ENCODE data around the gene ACP4.

The ACP4 gene

GRCh38 chr19:50826492-50827240 lies 36.5 kb downstream of the ACP4 start:
- TF ChIP-seq CTCF (IDR thresholded peaks at IDR 0.05; ENCODE audit: extremely low read depth, missing control alignments), result no peak
- no peak for DNase-seq (ENCODE audit: low spot score)

GRCh38 chr19:50827476-50827875 lies 37.3 kb downstream of the ACP4 start:
- no peak for DNase-seq (ENCODE audit: low spot score)
- TF ChIP-seq CTCF (IDR thresholded peaks at IDR 0.05; ENCODE audit: extremely low read depth, missing control alignments), result no peak

GRCh38 chr19:50829801-50830200 lies 39.6 kb downstream of the ACP4 start:
- TF ChIP-seq CTCF (IDR thresholded peaks at IDR 0.05; ENCODE audit: extremely low read depth, missing control alignments), result no peak

GRCh38 chr19:50830266-50831025 lies 40.2 kb downstream of the ACP4 start:
- DNase-seq (ENCODE audit: low spot score), result no peak
- no peak for TF ChIP-seq CTCF (IDR thresholded peaks at IDR 0.05; ENCODE audit: extremely low read depth, missing control alignments)

More at GRCh38 chr19:50829801-50830200, 39.6 kb downstream of the ACP4 start:
- no peak for DNase-seq (ENCODE audit: low spot score)

GRCh38 chr19:50831026-50831396 lies 40.8 kb downstream of the ACP4 start:
- no peak for DNase-seq (ENCODE audit: low spot score)
- no peak for TF ChIP-seq CTCF (IDR thresholded peaks at IDR 0.05; ENCODE audit: extremely low read depth, missing control alignments)

GRCh38 chr19:50832666-50833065 lies 42.5 kb downstream of the ACP4 start:
- no peak for TF ChIP-seq CTCF (IDR thresholded peaks at IDR 0.05; ENCODE audit: extremely low read depth, missing control alignments)
- DNase-seq (ENCODE audit: low spot score), result no peak

GRCh38 chr19:50833117-50833801 lies 43.0 kb downstream of the ACP4 start, which contains the start of gene KLK15:
Gene KLK15, minus strand, starts transcription at chr19:50833574. Its CDS starts 2,082 bp downstream, at chr19:50831492.
- no peak for DNase-seq (ENCODE audit: low spot score)
- TF ChIP-seq CTCF (IDR thresholded peaks at IDR 0.05; ENCODE audit: extremely low read depth, missing control alignments), result no peak
